GM12878 (cell line): ENCODE data around the gene PCLO. TPM values are rescaled to one million over a fixed set of nuclear protein-coding genes. Genes with fewer than 3 reads are reported as not detected.

ENCODE experiments used
- ATAC-seq: fragments of 200-7000 bp; cut with Tn5 transposase; 3 replicates; pipeline ENCODE4 v1.9.1; 2020; ENCODE audit warnings: mild to moderate bottlenecking, moderate library complexity
- BruUV-seq: library from RNA; stranded (reverse); fragments of 400-500 nt; replicated peaks from 2 replicates; lab custom pipeline; 2021; lab: Mats Ljungman, UMichigan
- CTCF ChIA-PET: fragments of 300-600 bp; sonication (Branson Sonifier 250); formaldehyde crosslinking; extraction: SDS; loops from one replicate; lab custom pipeline; 2021; ENCODE audit warnings: inconsistent platforms; lab: Yijun Ruan, JAX
- POLR2A ChIA-PET: fragments of 350-600 bp; formaldehyde crosslinking; extraction: SDS; loops from one replicate; lab custom pipeline; 2021; ENCODE audit warnings: inconsistent platforms; lab: Charles Lee
- RAD21 ChIA-PET: fragments of 300-600 bp; sonication (Branson Sonifier 250); formaldehyde crosslinking; loops from one replicate; lab custom pipeline; 2023; ENCODE audit warnings: antibody characterized with exemption; ENCODE audit not compliant: unreplicated experiment; lab: Charles Lee
- SMC1A ChIA-PET: fragments of 300-600 bp; sonication (Branson Sonifier 250); formaldehyde crosslinking; loops from one replicate; lab custom pipeline; 2023; ENCODE audit not compliant: unreplicated experiment, uncharacterized antibody; lab: Charles Lee
- DNase-seq: peaks from one replicate; pipeline ENCODE4 v3.0.0-alpha.2; 2011; ENCODE audit warnings: low read depth, low spot score
- FAIRE-seq: peaks from 3 replicates; lab custom pipeline; 2011; peaks lifted over from hg19 to GRCh38; lab: Jason Lieb, UNC
- H2AFZ ChIP-seq: 2 replicates; pipeline ENCODE4 v1.6.0; 2011; ENCODE audit warnings: low read depth, low read length, control low read depth; ENCODE audit not compliant: control insufficient read depth
- H3K27ac ChIP-seq: 2 replicates; pipeline ENCODE4 v1.5.1; 2011; ENCODE audit warnings: control low read depth; ENCODE audit not compliant: control insufficient read depth, insufficient read depth
- H3K27me3 ChIP-seq, 2 experiments: replicated peaks in 1 of 2; 2 replicates each; pipeline versions ENCODE4 v1.6.0 to v1.6.1; 2011; ENCODE audit warnings: low read length in 1 of 2; ENCODE audit not compliant: control insufficient read depth in 2 of 2, insufficient read depth in 2 of 2
- H3K36me3 ChIP-seq, 2 experiments: 2 replicates each; pipeline ENCODE4 v1.5.1; 2011; ENCODE audit warnings: low read length in 1 of 2; ENCODE audit not compliant: control insufficient read depth in 2 of 2, insufficient read depth in 2 of 2
- H3K4me1 ChIP-seq: 2 replicates; pipeline ENCODE4 v1.6.1; 2011; ENCODE audit warnings: mild to moderate bottlenecking, low read length, moderate library complexity, mixed read lengths; ENCODE audit not compliant: control insufficient read depth, insufficient read depth
- H3K4me2 ChIP-seq: 2 replicates; pipeline ENCODE4 v1.6.0; 2011; ENCODE audit warnings: control low read depth; ENCODE audit not compliant: control insufficient read depth, insufficient read depth
- H3K4me3 ChIP-seq: fragments of 200-600 bp; sonication (generic); 2 replicates; pipeline ENCODE4 v1.5.1; 2016
- H3K79me2 ChIP-seq: 2 replicates; pipeline ENCODE4 v1.6.0; 2011; ENCODE audit warnings: low read length; ENCODE audit not compliant: control insufficient read depth, insufficient read depth
- H3K9ac ChIP-seq: 2 replicates; pipeline ENCODE4 v1.8.0; 2011; ENCODE audit warnings: low read length, control low read depth, mixed read lengths; ENCODE audit not compliant: control insufficient read depth, insufficient read depth
- H3K9me3 ChIP-seq: replicated peaks from 3 replicates; pipeline ENCODE4 v1.5.1; 2011; ENCODE audit warnings: mild to moderate bottlenecking, low read length; ENCODE audit not compliant: control insufficient read depth, insufficient read depth
- H4K20me1 ChIP-seq: 2 replicates; pipeline ENCODE4 v1.6.0; 2011; ENCODE audit not compliant: control insufficient read depth, insufficient read depth
- BACH1 ChIP-seq: fragments of 450-650 bp; IDR thresholded peaks from 2 replicates; pipeline ENCODE4 v1.6.1; 2017; ENCODE audit warnings: mild to moderate bottlenecking, borderline replicate concordance
- CHD1 ChIP-seq: IDR thresholded peaks from 2 replicates; pipeline ENCODE4 v1.6.1; 2012; ENCODE audit warnings: low read depth, low read length, improper control_type of control experiment
- EGR1 ChIP-seq, 2 experiments: IDR thresholded peaks; 1 replicate in 1 of 2; 2 replicates in 1 of 2; pipeline ENCODE4 v1.6.1; 2011 to 2012; ENCODE audit warnings: low read depth in 2 of 2, low read length in 2 of 2, borderline replicate concordance in 1 of 2, mild to moderate bottlenecking in 1 of 2, moderate library complexity in 1 of 2
- FOS ChIP-seq: IDR thresholded peaks from 3 replicates; pipeline ENCODE4 v1.6.1; 2011; ENCODE audit warnings: borderline replicate concordance; ENCODE audit not compliant: insufficient read length; ENCODE audit errors: extremely low read depth
- IKZF2 ChIP-seq, 2 experiments: fragments of 450-650 bp; IDR thresholded peaks; 2 replicates each; pipeline ENCODE4 v1.6.1; 2017; ENCODE audit warnings: mild to moderate bottlenecking in 2 of 2, moderate library complexity in 2 of 2
- MEF2B ChIP-seq: fragments of 450-650 bp; IDR thresholded peaks from 2 replicates; pipeline ENCODE4 v1.6.1; 2018; ENCODE audit warnings: mild to moderate bottlenecking, moderate library complexity; ENCODE audit not compliant: partially characterized antibody, poor library complexity, severe bottlenecking
- NBN ChIP-seq: fragments of 450-650 bp; IDR thresholded peaks from 2 replicates; pipeline ENCODE4 v1.6.1; 2016
- NFYA ChIP-seq: IDR thresholded peaks from 2 replicates; pipeline ENCODE4 v1.6.1; 2011; ENCODE audit warnings: low read depth, mild to moderate bottlenecking, low read length, improper control_type of control experiment, borderline replicate concordance
- NR2C1 ChIP-seq: fragments of 450-650 bp; IDR thresholded peaks from 2 replicates; pipeline ENCODE4 v1.6.1; 2017; ENCODE audit warnings: antibody characterized with exemption, mild to moderate bottlenecking, moderate library complexity
- SREBF1 ChIP-seq: IDR thresholded peaks from 2 replicates; pipeline ENCODE4 v1.6.1; 2012; ENCODE audit warnings: mild to moderate bottlenecking, low read length
- STAT3 ChIP-seq: IDR thresholded peaks from 2 replicates; pipeline ENCODE4 v1.6.1; 2011; ENCODE audit warnings: low read depth, low read length, improper control_type of control experiment
- TARDBP ChIP-seq: IDR thresholded peaks from 2 replicates; pipeline ENCODE4 v1.6.1; 2016; ENCODE audit warnings: borderline replicate concordance
- TCF3 ChIP-seq: IDR thresholded peaks from 2 replicates; pipeline ENCODE4 v1.6.1; 2012; ENCODE audit warnings: low read depth, mild to moderate bottlenecking, low read length, borderline replicate concordance; ENCODE audit not compliant: insufficient read depth
- WGBS: methylation state at CpG from one replicate; pipeline ENCODE4 v1.1.6; 2016; ENCODE audit warnings: low lambda C conversion rate; ENCODE audit not compliant: insufficient replicate concordance, insufficient coverage; ENCODE audit errors: missing lambda C conversion rate; 5-methylcytosine and 5-hydroxymethylcytosine counted together
- in situ Hi-C: fragments of 300-500 bp; cut with MboI; formaldehyde crosslinking; loops from 9 replicates; pipeline ENCODE4 v1.14.3; 2018; ENCODE audit warnings: mixed read lengths
- intact Hi-C: fragments of 100-400 bp; cut with micrococcal nuclease; formaldehyde crosslinking; loops from one replicate; pipeline ENCODE4 v1.14.2; 2022; ENCODE audit not compliant: unreplicated experiment
- polyA plus RNA-seq, 11 experiments: library from polyadenylated mRNA; depleted of rRNA in 4 of 11; unstranded in 6 of 11; stranded (reverse) in 5 of 11; fragments of >200 nt; fragmentation: Nextera tagmentation in 4 of 11; fragmentation: Illumina TruSeq in 1 of 11; extraction: Ambion mirVana in 4 of 11; extraction: Trizol in 1 of 11; gene quantifications; 1 replicate in 1 of 11; 2 replicates in 10 of 11; pipeline versions ENCODE4 v1.2.1 to v1.2.3, GENCODE V29; 2011 to 2016; ENCODE audit warnings: inconsistent platforms in 2 of 11, missing spikeins in 2 of 11, low read depth in 1 of 11
- total RNA-seq, 4 experiments: library from RNA; depleted of rRNA in 3 of 4; stranded (reverse); fragments of >200 nt in 3 of 4; fragmentation: Illumina TruSeq in 1 of 4; extraction: Trizol in 1 of 4; gene quantifications; 2 replicates each; pipeline versions ENCODE4 v1.2.1 to v1.2.3, GENCODE V29; 2013 to 2021
- TF ChIP-seq, protein P1 (sequence below): IDR thresholded peaks from 2 replicates; pipeline ENCODE4 v1.6.1; 2011; ENCODE audit warnings: low read depth, low read length, improper control_type of control experiment, borderline replicate concordance

PCLO gene
- total and polyA plus RNA-seq, 10 of the 15 experiments (the other 5 are each of a cell fraction or from before 2014, with no cell fraction given): 0.01 to 0.08 (median 0.03) TPM; not detected in 6

DNA sequence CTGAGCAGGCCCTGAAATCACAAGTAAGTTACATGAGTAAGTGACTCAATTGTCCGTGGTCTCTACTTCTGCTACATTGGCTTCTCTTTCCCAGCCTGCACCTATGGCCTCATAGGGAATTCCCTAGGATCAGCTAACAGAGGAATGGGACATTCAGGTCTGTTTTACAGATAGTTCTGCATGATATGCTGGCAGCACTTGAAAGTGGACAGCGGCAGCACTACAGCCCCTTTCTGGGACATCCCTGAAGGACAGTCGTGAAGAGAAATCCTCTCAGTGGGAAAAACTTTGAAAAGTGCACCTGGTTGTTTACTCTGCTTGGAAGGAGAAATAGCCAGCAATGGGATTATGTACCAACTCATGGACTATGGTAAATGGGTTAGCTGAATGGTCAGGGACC is 426.1 kb downstream of the PCLO start:
- no peak for FAIRE-seq
- POLR2A ChIA-PET: no interaction called here

More for the DNA sequence above, 426.1 kb downstream of the PCLO start:
- Histone ChIP-seq H3K4me2 (no peak overlapping the region), H3K79me2 (no peaks in the 10 kb centered on the region), H3K36me3 (no peaks in the 10 kb centered on the region)
- DNase-seq: no peak
- no peak for TF ChIP-seq BACH1
- no peak for TF ChIP-seq TCF3
- no peak for TF ChIP-seq CHD1
- no peak for TF ChIP-seq EGR1 (IDR thresholded peaks at IDR 0.05; ENCODE audit: borderline replicate concordance in 1 of 2, low read depth in 2 of 2, low read length in 2 of 2)
- no peak for TF ChIP-seq SREBF1
- no peak for TF ChIP-seq TARDBP
- no peak for TF ChIP-seq NR2C1
- TF ChIP-seq MEF2B: no peak
- TF ChIP-seq NBN: no peak
- no peak for TF ChIP-seq STAT3
- TF ChIP-seq NFYA: no peak
- TF ChIP-seq, protein P1, sequence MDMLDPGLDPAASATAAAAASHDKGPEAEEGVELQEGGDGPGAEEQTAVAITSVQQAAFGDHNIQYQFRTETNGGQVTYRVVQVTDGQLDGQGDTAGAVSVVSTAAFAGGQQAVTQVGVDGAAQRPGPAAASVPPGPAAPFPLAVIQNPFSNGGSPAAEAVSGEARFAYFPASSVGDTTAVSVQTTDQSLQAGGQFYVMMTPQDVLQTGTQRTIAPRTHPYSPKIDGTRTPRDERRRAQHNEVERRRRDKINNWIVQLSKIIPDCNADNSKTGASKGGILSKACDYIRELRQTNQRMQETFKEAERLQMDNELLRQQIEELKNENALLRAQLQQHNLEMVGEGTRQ: no peak
- TF ChIP-seq FOS: no peak
- no peak for TF ChIP-seq IKZF2 (IDR thresholded peaks at IDR 0.05)
- TF ChIP-seq, all 136 proteins: peak for 0
- SMC1A ChIA-PET: interaction anchor here (0.8 to 1.0 kb wide), 3 partner anchors 8 to 919 kb away, joined by 3 read pairs; no protein-coding TSS in a partner anchor
- H3K9ac ChIP-seq: no peak overlapping the region
- no TSS peak for BruUV-seq
- RAD21 ChIA-PET: interaction anchor here (1.0 kb wide), 1 partner anchor 8 kb away, joined by 3 read pairs; no protein-coding TSS in a partner anchor
- no peaks in the 10 kb centered on the region for H3K27me3 ChIP-seq
- no peak overlapping the region for H3K27ac ChIP-seq
- WGBS: 62% methylated on average over 3 of the region's 3 CpGs
- in situ Hi-C loops: loop anchor here (10.0 kb wide), 2 partner anchors 512 to 692 kb away; no protein-coding TSS in a partner anchor
- intact Hi-C loops: no loop called here
- ATAC-seq: no peak
- H2AFZ ChIP-seq: no peak overlapping the region
- no peaks in the 10 kb centered on the region for H4K20me1 ChIP-seq
- CTCF ChIA-PET: interaction anchor here (0.5 to 1.4 kb wide), 5 partner anchors 565 to 1252 kb away, joined by 3 to 4 read pairs (median 3); no protein-coding TSS in a partner anchor
- no peak overlapping the region for H3K4me3 ChIP-seq
- no peaks in the 10 kb centered on the region for H3K4me1 ChIP-seq
- no peaks in the 10 kb centered on the region for H3K9me3 ChIP-seq
